Heart right ventricle (tissue), 16 donors: ENCODE results near the gene LDLR. TPM values are rescaled to one million over a fixed set of nuclear protein-coding genes. Genes with fewer than 3 reads are reported as not detected.

ENCODE experiments used
- ATAC-seq, 8 donors: fragments of 200-7000 bp; cut with Tn5 transposase; one replicate each; pipeline ENCODE4 v1.9.1; 2020; ENCODE audit warnings: mild to moderate bottlenecking in 8 of 8, moderate library complexity in 8 of 8, moderate number of reproducible peaks in 1 of 8
- DNase-seq, 2 donors: peaks; one replicate each; pipeline ENCODE4 v3.0.0-alpha.2; 2020
- H3K27ac ChIP-seq, 10 donors: fragments of 200-600 bp; sonication (generic) in 2 of 10; one replicate each; pipeline versions ENCODE4 v1.5.0 to v1.8.0; 2020 to 2022; ENCODE audit warnings: mild to moderate bottlenecking in 3 of 10
- H3K27me3 ChIP-seq, 7 donors: fragments of 200-600 bp; one replicate each; pipeline ENCODE4 v1.8.0; 2021 to 2022; ENCODE audit warnings: mild to moderate bottlenecking in 2 of 7
- H3K36me3 ChIP-seq, 9 donors: fragments of 200-600 bp; sonication (generic) in 1 of 9; one replicate each; pipeline versions ENCODE4 v1.5.0 to v1.8.0; 2020 to 2022; ENCODE audit warnings: mild to moderate bottlenecking in 2 of 9
- H3K4me1 ChIP-seq, 9 donors: fragments of 200-600 bp; sonication (generic) in 1 of 9; one replicate each; pipeline versions ENCODE4 v1.5.0 to v1.8.0; 2020 to 2022; ENCODE audit warnings: mild to moderate bottlenecking in 4 of 9
- H3K4me3 ChIP-seq, 10 donors: fragments of 200-600 bp; sonication (generic) in 2 of 10; one replicate each; pipeline versions ENCODE4 v1.5.0 to v1.8.0; 2020 to 2022; ENCODE audit warnings: mild to moderate bottlenecking in 7 of 10, moderate library complexity in 2 of 10
- H3K9me3 ChIP-seq, 11 donors: fragments of 200-600 bp in 10 of 11; sonication (generic) in 2 of 11; one replicate each; pipeline versions ENCODE4 v1.5.0 to v1.8.0; 2013 to 2022; ENCODE audit warnings: mild to moderate bottlenecking in 2 of 11, control low read depth in 1 of 11, moderate library complexity in 1 of 11
- CTCF ChIP-seq, 9 donors: fragments of 200-600 bp; sonication (generic) in 2 of 9; IDR thresholded peaks; one replicate each; pipeline versions ENCODE4 v1.5.0 to v1.8.0; 2021 to 2022; ENCODE audit warnings: antibody characterized with exemption in 9 of 9, mild to moderate bottlenecking in 5 of 9, moderate library complexity in 1 of 9
- WGBS, 2 donors: extraction: QIAGEN DNeasy Blood & Tissue Kit; methylation state at CpG; one replicate each; pipeline ENCODE4 v1.1.7; 2013; ENCODE audit warnings: inconsistent platforms in 1 of 2; 5-methylcytosine and 5-hydroxymethylcytosine counted together
- intact Hi-C, 10 donors: fragments of 100-400 bp; cut with DNase I; formaldehyde crosslinking; loops; one replicate each; pipeline versions ENCODE4 v1.11.1 to v1.14.2; 2022
- polyA plus RNA-seq, 2 donors: library from polyadenylated mRNA; stranded (reverse); fragments of 200-250 nt; gene quantifications; one replicate each; pipeline ENCODE4 v1.2.3, GENCODE V29; 2013
- total RNA-seq, 10 donors: library from RNA; stranded (reverse); fragmentation: NEBNext Ultra II Directional in 3 of 10; extraction: Animal tissue kit (Norgen Biotek cat#: 25700) in 3 of 10; gene quantifications; one replicate each; pipeline versions ENCODE4 v1.2.1 to v1.2.4, GENCODE V29; 2021 to 2023
- donor health status: Arrhythmogenic right ventricular cardiomyopathy.
- donor health status: ischemic (EF 13 %, LVEDD 7.1; RV severe dilation, severe dysfunction).
- donor health status: healthy with polysubstance abuse.
- donor health status: DM: no; HTN: yes; CAD: no.
- donor health status: DM: no; HTN: no; CAD: no.
- donor health status: ischemic (EF 25% LVEDD 6.9; RV normal size, moderate dysfunction).
- donor health status: ischemic (EF 25% LVEDD 5.7; RV mildly dilated, moderate dysfunction).
- donor health status: healthy.
- donor health status: DM: yes; HTN: yes; CAD: no.
- donor health status: Ischemic cardiomyopathy.
- donor health status: ischemic (EF 35%, LVEDD 5.7; RV mildly dilated, moderate dysfunction).
- donor health status: nonischemic (EF 11% LVEDD 7.7; RV severe dilation, severe dysfunction).
- donor health status: DM: yes; HTN: yes; CAD: no.
- donor health status: PGD.
- donor health status: ischemic (EF 29% LVEDD 5.4; RV normal size, mild dysfunction).
- donor health status: nonischemic (EF 23%, LVEDD 6.1; RV moderate dilation, normal function).

Gene LDLR
- total and polyA plus RNA-seq, 12 donors = 4.5 to 76.1 (median 16.4) TPM

GRCh38 chr19:11171144-11171543, 81.9 kb downstream of the LDLR start:
- DNase-seq = no peak
- 54 to 58% methylated on average over 5 of the region's 5 CpGs for WGBS, 2 donors
- H3K36me3 ChIP-seq = peaks cover 14 to 100% (median 94%) of the 10 kb centered on the region in 9 donors
- ATAC-seq = no peak
- H3K27me3 ChIP-seq = no peaks in the 10 kb centered on the region
- H3K4me3 ChIP-seq = no peak overlapping the region
- no peak for TF ChIP-seq CTCF (IDR thresholded peaks at IDR 0.05)
- no peaks in the 10 kb centered on the region for H3K9me3 ChIP-seq
- peaks cover 0 to 17% (median 6%) of the 10 kb centered on the region in 9 donors for H3K4me1 ChIP-seq
- peak overlapping the region in 2 of 10 donors; percentile 14 to 40 for H3K27ac ChIP-seq
- intact Hi-C loops = no loop called here

GRCh38 chr19:11172576-11172975, 83.3 kb downstream of the LDLR start:
- Histone ChIP-seq H3K4me1 (peaks cover 0 to 9% (median 0%) of the 10 kb centered on the region in 9 donors), H3K36me3 (peaks cover 14 to 100% (median 95%) of the 10 kb centered on the region in 9 donors), H3K9me3 (no peaks in the 10 kb centered on the region), H3K4me3 (no peak overlapping the region), H3K27me3 (no peaks in the 10 kb centered on the region), H3K27ac (peak overlapping the region in 2 of 10 donors; percentile 5 to 35)
- intact Hi-C loops = no loop called here
- no peak for DNase-seq
- 85 to 86% methylated on average over 6 of the region's 6 CpGs for WGBS, 2 donors
- no peak for ATAC-seq
- no peak for TF ChIP-seq CTCF (IDR thresholded peaks at IDR 0.05)

GRCh38 chr19:11173516-11174155, 84.4 kb downstream of the LDLR start:
- no peak for TF ChIP-seq CTCF (IDR thresholded peaks at IDR 0.05)
- Histone ChIP-seq H3K4me1 (peaks cover 0 to 10% (median 4%) of the 10 kb centered on the region in 9 donors), H3K4me3 (no peak overlapping the region), H3K36me3 (peaks cover 23 to 100% (median 95%) of the 10 kb centered on the region in 9 donors), H3K9me3 (no peaks in the 10 kb centered on the region), H3K27ac (no peak overlapping the region), H3K27me3 (no peaks in the 10 kb centered on the region)
- DNase-seq = no peak
- 79 to 81% methylated on average over 8 of the region's 8 CpGs for WGBS, 2 donors
- ATAC-seq = no peak
- intact Hi-C loops = no loop called here

GRCh38 chr19:11174336-11174735, 85.1 kb downstream of the LDLR start:
- DNase-seq (no peak), ATAC-seq (peak in 1 of 8 donors; percentile 4)
- no peak overlapping the region for H3K4me3 ChIP-seq
- TF ChIP-seq CTCF (IDR thresholded peaks at IDR 0.05) = no peak
- no peaks in the 10 kb centered on the region for H3K27me3 ChIP-seq
- intact Hi-C loops = no loop called here
- no peaks in the 10 kb centered on the region for H3K9me3 ChIP-seq
- H3K27ac ChIP-seq = no peak overlapping the region
- WGBS, 2 donors = 94% methylated on average over 27 of the region's 27 CpGs
- peaks cover 3 to 17% (median 11%) of the 10 kb centered on the region in 9 donors for H3K4me1 ChIP-seq
- H3K36me3 ChIP-seq = peaks cover 19 to 100% (median 91%) of the 10 kb centered on the region in 9 donors
